Right lobe of liver (tissue), 4 donors: ENCODE data around the gene PCCA.

Experiments used
- CTCF ChIP-seq, 4 donors: fragments of 200-600 bp in 3 of 4; fragments of 450-650 bp in 1 of 4; IDR thresholded peaks; one replicate each; pipeline versions ENCODE4 v1.5.1 to v1.8.0; 2016 to 2022; ENCODE audit warnings: antibody characterized with exemption in 4 of 4, mild to moderate bottlenecking in 2 of 4
- POLR2A ChIP-seq: fragments of 450-650 bp; IDR thresholded peaks from one replicate; pipeline ENCODE4 v1.6.1; 2017; ENCODE audit warnings: antibody characterized with exemption, mild to moderate bottlenecking
- donor health status: DM: no; HTN: no; CAD: no.
- donor health status: DM: no; HTN: no; CAD: no.
- donor health status: DM: no; HTN: yes; CAD: no.

GRCh38 chr13:100149389-100149788 lies 60.5 kb downstream of the PCCA start:
- TF ChIP-seq CTCF (IDR thresholded peaks at IDR 0.05) (no peak), POLR2A (no peak)
